ENCODE results near the gene SACS.

SACS gene, protein sequence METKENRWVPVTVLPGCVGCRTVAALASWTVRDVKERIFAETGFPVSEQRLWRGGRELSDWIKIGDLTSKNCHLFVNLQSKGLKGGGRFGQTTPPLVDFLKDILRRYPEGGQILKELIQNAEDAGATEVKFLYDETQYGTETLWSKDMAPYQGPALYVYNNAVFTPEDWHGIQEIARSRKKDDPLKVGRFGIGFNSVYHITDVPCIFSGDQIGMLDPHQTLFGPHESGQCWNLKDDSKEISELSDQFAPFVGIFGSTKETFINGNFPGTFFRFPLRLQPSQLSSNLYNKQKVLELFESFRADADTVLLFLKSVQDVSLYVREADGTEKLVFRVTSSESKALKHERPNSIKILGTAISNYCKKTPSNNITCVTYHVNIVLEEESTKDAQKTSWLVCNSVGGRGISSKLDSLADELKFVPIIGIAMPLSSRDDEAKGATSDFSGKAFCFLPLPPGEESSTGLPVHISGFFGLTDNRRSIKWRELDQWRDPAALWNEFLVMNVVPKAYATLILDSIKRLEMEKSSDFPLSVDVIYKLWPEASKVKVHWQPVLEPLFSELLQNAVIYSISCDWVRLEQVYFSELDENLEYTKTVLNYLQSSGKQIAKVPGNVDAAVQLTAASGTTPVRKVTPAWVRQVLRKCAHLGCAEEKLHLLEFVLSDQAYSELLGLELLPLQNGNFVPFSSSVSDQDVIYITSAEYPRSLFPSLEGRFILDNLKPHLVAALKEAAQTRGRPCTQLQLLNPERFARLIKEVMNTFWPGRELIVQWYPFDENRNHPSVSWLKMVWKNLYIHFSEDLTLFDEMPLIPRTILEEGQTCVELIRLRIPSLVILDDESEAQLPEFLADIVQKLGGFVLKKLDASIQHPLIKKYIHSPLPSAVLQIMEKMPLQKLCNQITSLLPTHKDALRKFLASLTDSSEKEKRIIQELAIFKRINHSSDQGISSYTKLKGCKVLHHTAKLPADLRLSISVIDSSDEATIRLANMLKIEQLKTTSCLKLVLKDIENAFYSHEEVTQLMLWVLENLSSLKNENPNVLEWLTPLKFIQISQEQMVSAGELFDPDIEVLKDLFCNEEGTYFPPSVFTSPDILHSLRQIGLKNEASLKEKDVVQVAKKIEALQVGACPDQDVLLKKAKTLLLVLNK (N-terminal part only)
- long read RNA-seq, donor 1, partial matches to known transcripts = 5 of 5 reads
- long read RNA-seq, donor 1, other reads (novel, unspliced or antisense) = 0 of 5 reads
- long read RNA-seq, donor 2 = 0 reads
- long read RNA-seq, donor 3 = 0 reads
- long read RNA-seq, donor 4 = 0 reads
- long read RNA-seq, donor 5 = 0 reads
- long read RNA-seq, donor 6 = 0 reads
- long read RNA-seq, donor 7 = 0 reads
- long read RNA-seq, donor 8 = 0 reads

DNA sequence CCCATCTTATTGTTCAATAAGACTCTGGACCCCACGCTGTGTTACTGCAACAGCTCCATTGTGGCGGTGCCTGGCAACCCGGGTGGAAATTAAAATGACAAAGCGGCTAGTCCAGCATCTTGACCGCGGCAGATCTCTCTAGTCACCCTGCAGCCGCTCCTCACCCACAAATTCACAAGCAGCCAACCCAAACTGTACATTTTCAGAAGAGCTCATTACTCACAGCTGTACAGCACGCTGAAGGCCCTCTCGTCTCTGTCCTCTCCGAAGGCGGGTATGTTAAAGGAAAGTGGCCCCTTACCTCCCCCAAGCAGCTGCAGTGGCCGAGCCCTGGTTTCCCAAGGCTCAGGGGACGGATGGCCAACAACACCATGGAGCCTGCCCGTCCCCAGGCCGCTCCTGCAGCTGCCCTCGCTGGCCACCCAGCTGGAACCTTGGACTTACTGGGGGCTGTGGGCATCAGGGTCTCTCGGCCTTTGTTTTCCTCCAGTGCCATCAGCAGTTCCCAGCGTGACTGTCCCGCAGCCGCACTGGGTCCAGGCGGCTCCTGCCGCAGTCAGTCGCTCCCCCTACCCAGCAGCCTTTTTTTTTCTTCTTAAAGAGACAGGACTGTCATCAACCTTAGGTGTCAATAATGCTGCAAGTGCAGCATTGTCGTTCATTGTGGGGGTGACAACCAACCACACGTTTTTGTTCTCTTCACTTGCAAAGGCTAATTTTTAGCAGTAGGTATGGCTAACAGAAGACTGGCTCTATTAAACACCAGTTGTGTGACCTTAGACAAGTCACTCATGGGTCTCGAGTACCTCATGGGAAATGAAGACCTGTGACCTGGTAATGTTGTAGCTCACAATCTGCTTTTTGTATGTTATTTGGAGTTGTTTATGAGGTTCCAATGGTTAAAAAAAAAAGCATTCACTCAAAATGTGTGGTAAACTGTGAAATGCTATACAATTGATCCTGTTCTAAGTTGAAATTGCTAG is at the start of gene SACS:
TSS of gene SACS (minus strand) at position 532 of the 983 bp plus-strand sequence. CDS start 22,463 bp downstream, outside the sequence.
- peak; percentile 88 for DNase-seq

DNA sequence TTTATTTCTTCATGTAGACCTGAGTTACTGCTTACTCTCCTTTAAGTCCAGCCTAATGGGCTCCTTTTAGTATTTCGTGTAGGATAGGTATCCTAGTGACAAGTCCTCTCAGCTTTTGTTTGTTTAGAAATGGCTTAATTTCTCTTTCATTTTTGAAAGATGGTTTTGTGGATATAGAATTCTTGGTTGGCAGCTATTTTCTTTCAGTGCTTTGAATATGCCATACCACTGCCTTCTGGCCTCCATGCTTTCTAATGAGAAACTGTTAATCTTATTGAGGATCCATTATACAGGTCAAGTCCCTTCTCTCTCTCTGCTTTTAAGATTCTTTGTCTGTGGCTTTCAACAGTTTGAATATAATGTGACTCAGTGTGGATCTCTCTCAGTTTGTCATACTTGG is 46.8 kb upstream of the SACS start:
- DNase-seq = no peak

- DNase-seq = no peak
These were observed 43.6 kb upstream of the SACS start for GRCh38 chr13:23477101-23477500.

- no peak for DNase-seq
These were observed 39.7 kb upstream of the SACS start for GRCh38 chr13:23473221-23473620.

DNA sequence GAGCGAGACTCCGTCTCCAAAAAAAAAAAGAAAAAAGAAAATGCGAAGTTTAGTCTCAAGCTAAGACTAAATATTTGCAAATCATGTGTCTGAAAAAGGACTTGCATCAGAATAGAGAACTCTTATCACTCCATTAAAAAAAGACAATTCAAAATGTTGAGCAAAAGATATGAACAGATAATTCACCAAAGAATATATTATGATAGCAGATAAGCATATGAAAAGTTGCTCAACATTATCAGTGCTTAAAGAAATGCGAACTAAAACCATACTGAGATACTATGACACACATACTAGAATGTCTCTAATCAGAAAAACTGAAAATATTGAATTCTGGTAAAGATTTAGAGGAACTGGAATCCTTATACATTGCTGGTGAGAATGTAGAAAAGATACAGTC is 38.7 kb upstream of the SACS start:
- no peak for DNase-seq

DNA sequence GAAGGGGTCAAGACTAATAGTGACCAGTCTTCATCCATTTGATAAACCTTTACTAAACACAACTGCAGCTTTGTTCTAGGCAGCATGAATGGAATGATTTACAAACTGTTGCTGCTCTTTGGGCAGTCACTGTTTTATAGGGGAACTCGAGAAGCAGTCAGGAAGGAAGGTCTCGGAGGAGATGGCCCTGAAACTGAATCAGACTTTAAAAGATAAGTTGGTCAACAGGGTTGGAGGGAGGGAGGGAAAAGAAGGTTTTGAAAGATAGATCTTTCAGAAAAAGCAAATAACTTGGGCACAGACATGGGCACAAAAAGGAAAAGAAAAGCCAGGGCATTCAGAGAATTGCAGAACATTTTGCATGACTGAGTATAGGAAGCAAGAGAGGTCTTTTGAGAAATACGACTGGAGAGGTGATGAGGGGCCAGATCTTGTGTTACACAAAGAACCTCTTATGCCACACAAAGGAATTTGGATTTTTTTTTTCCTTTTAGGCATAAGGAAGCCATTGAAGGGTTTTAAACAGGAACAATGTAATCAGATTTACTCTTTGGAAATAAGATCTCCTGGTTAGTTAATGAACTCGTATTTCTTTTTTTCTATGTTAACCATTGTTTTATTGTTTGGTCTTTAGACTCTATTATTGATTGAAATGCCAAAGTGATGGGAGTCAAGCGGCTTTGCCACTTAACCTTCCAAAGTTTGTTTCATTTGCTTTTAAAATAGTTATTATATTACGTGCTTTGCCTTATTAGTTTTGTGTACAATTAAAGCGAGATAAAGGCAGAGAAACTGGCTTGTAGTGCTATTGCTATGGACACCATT is 37.5 kb upstream of the SACS start:
- peak; percentile 48 for DNase-seq

GRCh38 chr13:23469951-23470421 is 36.5 kb upstream of the SACS start:
- peak; percentile 51 for DNase-seq

DNA sequence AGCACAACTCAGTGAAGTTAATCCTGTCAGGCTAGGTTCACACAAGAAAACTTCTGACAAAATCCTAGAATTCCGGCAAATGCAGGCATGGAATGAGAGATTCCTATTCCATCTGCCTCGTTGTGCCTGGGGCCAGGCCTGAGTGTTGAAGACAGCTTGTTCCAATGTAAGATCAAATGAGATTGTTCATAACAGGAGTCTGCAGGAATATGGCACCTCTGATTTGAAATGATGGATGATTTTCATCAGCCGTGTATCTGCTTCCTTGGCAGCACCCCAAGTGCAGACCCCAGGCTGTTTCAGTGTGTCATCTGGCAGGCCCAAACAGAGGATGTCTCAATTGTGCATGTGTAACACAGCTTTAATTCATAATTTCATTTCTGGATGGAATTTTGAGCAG is 35.3 kb upstream of the SACS start:
- DNase-seq = no peak

- DNase-seq = no peak
These were observed 34.4 kb upstream of the SACS start for GRCh38 chr13:23467932-23468278.

GRCh38 chr13:23467048-23467931 is 33.8 kb upstream of the SACS start:
- DNase-seq = peak; percentile 26

DNA sequence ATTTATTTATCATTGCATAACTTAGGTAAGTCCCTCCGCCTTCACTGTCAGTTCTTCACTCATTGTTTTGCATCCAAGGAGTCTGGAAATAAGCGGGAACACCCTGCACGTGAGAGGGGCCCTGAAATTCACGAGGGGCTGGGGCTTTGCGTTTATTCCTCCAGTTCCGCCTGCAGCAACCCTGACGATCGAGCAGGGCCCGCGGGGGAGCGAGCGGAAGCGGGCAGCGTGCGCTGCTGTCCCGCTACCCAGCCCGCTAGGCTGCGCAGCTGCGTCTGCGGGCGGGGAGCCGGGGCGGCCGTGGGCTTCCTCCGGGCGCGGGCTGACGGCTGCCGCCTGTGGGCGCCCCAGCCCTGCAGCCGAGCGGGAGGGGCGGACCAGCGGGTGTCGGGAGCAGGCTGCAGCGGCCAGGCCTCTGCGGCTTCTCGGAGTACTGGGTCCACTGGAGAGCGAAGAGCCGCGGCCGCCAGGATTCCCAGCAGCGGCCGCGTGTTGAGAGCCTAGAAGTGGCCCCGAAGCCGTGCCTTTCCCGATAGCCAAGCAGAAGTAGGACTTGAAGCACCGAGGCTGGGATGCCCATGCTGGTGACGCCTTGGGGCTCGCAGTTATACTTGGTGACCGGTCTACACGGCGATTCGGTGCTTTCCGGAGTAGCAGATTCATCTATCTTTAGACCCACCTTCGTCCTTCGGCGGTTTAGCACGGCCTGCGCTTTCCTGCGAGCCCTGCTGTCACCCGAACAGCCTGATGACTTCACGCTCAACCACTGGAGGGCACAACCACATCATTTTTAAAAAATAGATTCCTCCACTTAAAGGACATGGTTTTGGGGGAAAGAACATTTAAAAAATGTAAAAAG is 32.9 kb upstream of the SACS start:
- peak; percentile 97 for DNase-seq

GRCh38 chr13:23463661-23464060 is 30.2 kb upstream of the SACS start:
- no peak for DNase-seq

- no peak for DNase-seq
These were observed 29.5 kb upstream of the SACS start for GRCh38 chr13:23462815-23463559.

GRCh38 chr13:23461544-23461943 is 28.0 kb upstream of the SACS start:
- no peak for DNase-seq

DNA sequence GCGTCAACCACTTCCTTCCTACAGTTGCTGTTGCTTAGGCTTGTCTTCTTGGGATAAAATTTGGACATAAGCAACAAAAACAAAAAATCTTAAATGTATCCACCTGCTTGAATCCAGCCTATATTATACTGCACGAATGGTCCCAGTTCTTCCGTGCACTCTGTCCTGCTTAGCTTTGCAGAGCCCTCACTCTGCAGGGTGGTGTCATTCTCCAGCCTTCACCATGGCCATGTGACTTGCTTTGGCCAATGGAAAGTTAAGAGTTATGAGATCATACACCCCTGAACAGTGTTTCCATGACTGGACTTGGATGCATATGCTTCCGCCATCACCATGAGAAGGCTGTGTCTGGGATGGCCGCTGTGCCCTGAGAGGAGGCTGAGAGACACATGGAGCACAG is 27.4 kb upstream of the SACS start:
- no peak for DNase-seq

DNA sequence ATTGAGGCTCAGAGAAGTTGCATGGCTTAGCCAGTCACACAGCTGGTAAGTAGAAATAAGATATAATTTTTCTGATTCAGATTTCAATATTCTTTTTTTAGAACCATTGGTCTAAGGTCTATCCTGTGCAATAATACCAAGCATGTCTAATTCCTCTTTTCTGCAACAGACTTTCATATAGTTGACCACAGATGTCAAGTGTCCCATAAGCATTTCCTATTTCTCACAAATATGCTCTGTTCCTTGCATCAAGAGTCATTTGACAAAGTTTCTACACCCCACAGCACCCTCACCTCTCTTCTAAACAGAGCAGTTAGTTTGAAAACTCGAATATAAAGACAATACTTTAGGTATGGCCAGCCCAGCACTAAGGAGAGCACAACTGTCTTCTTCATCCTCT is 26.8 kb upstream of the SACS start:
- DNase-seq = no peak

DNA sequence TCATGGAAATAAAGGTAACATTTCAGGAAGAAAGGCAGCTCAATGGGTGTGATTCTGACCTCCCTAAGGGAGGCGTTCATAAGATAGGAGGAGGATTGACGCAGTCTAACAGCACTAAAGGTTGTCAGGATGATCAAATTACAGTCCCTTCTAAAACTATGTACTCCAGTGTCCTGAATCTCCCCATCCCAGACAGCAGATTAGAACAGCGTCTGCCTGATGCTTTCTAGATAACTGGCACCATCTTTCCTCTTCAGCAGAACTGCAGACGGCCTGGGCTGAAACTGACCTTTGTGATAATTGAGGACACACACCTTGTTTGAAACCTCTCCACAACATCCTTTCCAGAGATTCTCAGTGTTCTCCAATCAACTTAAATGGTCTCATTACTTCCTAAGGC is 25.5 kb upstream of the SACS start:
- DNase-seq = no peak

Measured in right kidney (tissue), 9 donors.